ENCODE results near the gene SCUBE1.

DNA sequence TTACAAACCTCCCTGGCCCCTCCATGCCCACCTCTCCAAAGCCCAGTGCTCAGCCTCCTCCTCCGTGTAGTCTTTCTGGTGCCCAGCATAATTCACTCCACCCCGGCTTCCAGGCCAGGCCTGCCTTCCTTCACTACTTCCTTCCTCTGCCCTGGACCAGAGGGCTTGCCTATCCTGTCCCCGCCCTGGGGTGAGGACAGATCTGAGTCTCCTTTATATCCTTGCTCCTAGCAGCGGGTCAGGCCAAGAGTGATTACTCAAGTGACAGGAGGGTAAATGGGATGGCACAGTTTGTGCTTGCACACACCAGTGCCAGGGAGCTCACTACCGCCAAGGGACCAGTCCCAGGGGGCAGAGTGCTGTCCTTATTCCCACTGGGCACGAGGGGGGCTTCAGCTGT is 48.0 kb downstream of the SCUBE1 start:
- TF ChIP-seq, protein P1, sequence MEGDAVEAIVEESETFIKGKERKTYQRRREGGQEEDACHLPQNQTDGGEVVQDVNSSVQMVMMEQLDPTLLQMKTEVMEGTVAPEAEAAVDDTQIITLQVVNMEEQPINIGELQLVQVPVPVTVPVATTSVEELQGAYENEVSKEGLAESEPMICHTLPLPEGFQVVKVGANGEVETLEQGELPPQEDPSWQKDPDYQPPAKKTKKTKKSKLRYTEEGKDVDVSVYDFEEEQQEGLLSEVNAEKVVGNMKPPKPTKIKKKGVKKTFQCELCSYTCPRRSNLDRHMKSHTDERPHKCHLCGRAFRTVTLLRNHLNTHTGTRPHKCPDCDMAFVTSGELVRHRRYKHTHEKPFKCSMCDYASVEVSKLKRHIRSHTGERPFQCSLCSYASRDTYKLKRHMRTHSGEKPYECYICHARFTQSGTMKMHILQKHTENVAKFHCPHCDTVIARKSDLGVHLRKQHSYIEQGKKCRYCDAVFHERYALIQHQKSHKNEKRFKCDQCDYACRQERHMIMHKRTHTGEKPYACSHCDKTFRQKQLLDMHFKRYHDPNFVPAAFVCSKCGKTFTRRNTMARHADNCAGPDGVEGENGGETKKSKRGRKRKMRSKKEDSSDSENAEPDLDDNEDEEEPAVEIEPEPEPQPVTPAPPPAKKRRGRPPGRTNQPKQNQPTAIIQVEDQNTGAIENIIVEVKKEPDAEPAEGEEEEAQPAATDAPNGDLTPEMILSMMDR (IDR thresholded peaks at IDR 0.05; ENCODE audit: low read length), result no peak
- TF ChIP-seq EZH2 (IDR thresholded peaks at IDR 0.05; ENCODE audit: borderline replicate concordance, low read length), result no peak

All from OCI-LY1 (cell line).